Measurements from ENCODE around the gene FUCA1.

DNA sequence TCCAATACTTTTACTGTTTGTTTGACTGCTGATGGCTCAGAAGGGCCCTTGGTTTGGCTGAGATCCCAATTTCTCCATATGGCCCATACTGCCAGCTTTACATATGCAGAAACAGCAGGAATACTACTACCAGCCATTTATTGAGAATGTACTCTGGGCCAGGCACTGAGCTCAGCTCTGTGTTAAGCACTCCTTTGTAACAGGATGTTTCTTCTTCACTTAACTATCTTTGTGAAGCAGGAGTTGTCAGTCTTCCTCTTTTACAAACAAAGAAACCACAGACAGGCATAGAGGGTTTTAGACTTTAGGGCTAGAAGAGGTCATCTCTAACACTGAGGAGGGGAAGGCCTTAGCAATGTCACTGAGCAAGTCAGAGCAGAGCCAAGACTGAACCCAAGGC, 51.2 kb downstream of the FUCA1 start:
- TF ChIP-seq, protein P1, sequence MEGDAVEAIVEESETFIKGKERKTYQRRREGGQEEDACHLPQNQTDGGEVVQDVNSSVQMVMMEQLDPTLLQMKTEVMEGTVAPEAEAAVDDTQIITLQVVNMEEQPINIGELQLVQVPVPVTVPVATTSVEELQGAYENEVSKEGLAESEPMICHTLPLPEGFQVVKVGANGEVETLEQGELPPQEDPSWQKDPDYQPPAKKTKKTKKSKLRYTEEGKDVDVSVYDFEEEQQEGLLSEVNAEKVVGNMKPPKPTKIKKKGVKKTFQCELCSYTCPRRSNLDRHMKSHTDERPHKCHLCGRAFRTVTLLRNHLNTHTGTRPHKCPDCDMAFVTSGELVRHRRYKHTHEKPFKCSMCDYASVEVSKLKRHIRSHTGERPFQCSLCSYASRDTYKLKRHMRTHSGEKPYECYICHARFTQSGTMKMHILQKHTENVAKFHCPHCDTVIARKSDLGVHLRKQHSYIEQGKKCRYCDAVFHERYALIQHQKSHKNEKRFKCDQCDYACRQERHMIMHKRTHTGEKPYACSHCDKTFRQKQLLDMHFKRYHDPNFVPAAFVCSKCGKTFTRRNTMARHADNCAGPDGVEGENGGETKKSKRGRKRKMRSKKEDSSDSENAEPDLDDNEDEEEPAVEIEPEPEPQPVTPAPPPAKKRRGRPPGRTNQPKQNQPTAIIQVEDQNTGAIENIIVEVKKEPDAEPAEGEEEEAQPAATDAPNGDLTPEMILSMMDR (IDR thresholded peaks at IDR 0.05): no peak
- TF ChIP-seq POLR2A (IDR thresholded peaks at IDR 0.05): no peak
